GM19099 (cell line): ENCODE results near the gene AGPS.

Source experiments
- POLR2A ChIP-seq: IDR thresholded peaks from 3 replicates; pipeline ENCODE4 v1.6.1; 2011; ENCODE audit warnings: low read depth; ENCODE audit not compliant: insufficient read length; ENCODE audit errors: extremely low read depth

Gene AGPS

GRCh38 chr2:177533253-177533652, 140.7 kb downstream of the AGPS start:
- TF ChIP-seq POLR2A, result no peak

- TF ChIP-seq POLR2A, result no peak
These were observed 142.4 kb downstream of the AGPS start for GRCh38 chr2:177535000-177535399.

- no peak for TF ChIP-seq POLR2A
These were observed 143.5 kb downstream of the AGPS start for GRCh38 chr2:177535958-177536504.

GRCh38 chr2:177537213-177537612, 144.6 kb downstream of the AGPS start:
- no peak for TF ChIP-seq POLR2A

GRCh38 chr2:177537636-177538035, 145.1 kb downstream of the AGPS start:
- no peak for TF ChIP-seq POLR2A

GRCh38 chr2:177538323-177538722, 145.8 kb downstream of the AGPS start:
- no peak for TF ChIP-seq POLR2A

GRCh38 chr2:177540283-177540682, 147.7 kb downstream of the AGPS start:
- TF ChIP-seq POLR2A, result no peak

GRCh38 chr2:177541258-177541991, 148.9 kb downstream of the AGPS start:
- no peak for TF ChIP-seq POLR2A

GRCh38 chr2:177542396-177542795, 149.8 kb downstream of the AGPS start:
- TF ChIP-seq POLR2A, result no peak

- TF ChIP-seq POLR2A, result no peak
These were observed 150.6 kb downstream of the AGPS start for GRCh38 chr2:177543007-177543760.

- no peak for TF ChIP-seq POLR2A
These were observed 152.6 kb downstream of the AGPS start for GRCh38 chr2:177545143-177545542.

GRCh38 chr2:177545981-177546585, 153.5 kb downstream of the AGPS start:
- TF ChIP-seq POLR2A, result no peak

GRCh38 chr2:177547122-177547521, 154.5 kb downstream of the AGPS start:
- TF ChIP-seq POLR2A, result no peak

- TF ChIP-seq POLR2A, result no peak
These were observed 155.2 kb downstream of the AGPS start for GRCh38 chr2:177547772-177548171.

GRCh38 chr2:177548636-177549035, 156.1 kb downstream of the AGPS start:
- TF ChIP-seq POLR2A, result no peak
